Stomach smooth muscle (tissue), 2 donors: ENCODE data around the gene ZNF549.

Experiments
- H3K27ac ChIP-seq: one replicate; pipeline ENCODE4 v1.7.0; 2013; ENCODE audit warnings: mild to moderate bottlenecking, low read length, inconsistent platforms
- H3K27me3 ChIP-seq, 2 donors: one replicate each; pipeline ENCODE4 v1.7.0; 2013; ENCODE audit warnings: low read length in 2 of 2; ENCODE audit not compliant: insufficient read depth in 2 of 2, control insufficient read depth in 1 of 2
- H3K36me3 ChIP-seq, 2 donors: one replicate each; pipeline ENCODE4 v1.7.0; 2013; ENCODE audit warnings: low read length in 2 of 2; ENCODE audit not compliant: control insufficient read depth in 2 of 2, insufficient read depth in 2 of 2
- H3K4me1 ChIP-seq: one replicate; pipeline ENCODE4 v1.7.0; 2013; ENCODE audit warnings: low read length; ENCODE audit not compliant: control insufficient read depth, insufficient read depth
- H3K4me3 ChIP-seq, 2 donors: one replicate each; pipeline ENCODE4 v1.7.0; 2013; ENCODE audit warnings: low read length in 2 of 2
- H3K9ac ChIP-seq, 2 donors: one replicate each; pipeline ENCODE4 v1.7.0; 2013; ENCODE audit warnings: low read length in 2 of 2, mild to moderate bottlenecking in 1 of 2
- H3K9me3 ChIP-seq, 2 donors: one replicate each; pipeline ENCODE4 v1.7.0; 2013; ENCODE audit warnings: low read length in 2 of 2; ENCODE audit not compliant: control insufficient read depth in 2 of 2
- donor health status: healthy.
- donor health status: Pancreatic carcinoma.

The ZNF549 gene

GRCh38 chr19:57599761-57600383, 72.7 kb downstream of the ZNF549 start, which contains the start of gene ZNF530:
ZNF530 (plus strand) TSS chr19:57599885; CDS start chr19:57604346, 4,461 bp downstream.
- H3K27ac ChIP-seq: no peak within 1 kb of the TSS
- peak within 1 kb of the TSS; percentile 63 to 71 for H3K9ac ChIP-seq
- peaks cover 8 to 19% of the 10 kb centered on the region in 2 donors for H3K36me3 ChIP-seq

GRCh38 chr19:57606931-57607330, 79.8 kb downstream of the ZNF549 start:
- no peaks in the 10 kb centered on the region for H3K4me1 ChIP-seq
- no peak overlapping the region for H3K4me3 ChIP-seq
- no peaks in the 10 kb centered on the region for H3K27me3 ChIP-seq
- peaks cover 30 to 45% of the 10 kb centered on the region in 2 donors for H3K36me3 ChIP-seq
- H3K9me3 ChIP-seq: peaks cover 20 to 42% of the 10 kb centered on the region in 2 donors
- H3K9ac ChIP-seq: no peak overlapping the region
- H3K27ac ChIP-seq: no peak overlapping the region

More at GRCh38 chr19:57599761-57600383, 72.7 kb downstream of the ZNF549 start, which contains the start of gene ZNF530:
- peak within 1 kb of the TSS; percentile 53 to 93 for H3K4me3 ChIP-seq
- no peaks in the 10 kb centered on the region for H3K27me3 ChIP-seq
- peaks cover 17% of the 10 kb centered on the region for H3K4me1 ChIP-seq
- H3K9me3 ChIP-seq: peaks cover 0 to 16% of the 10 kb centered on the region in 2 donors
